CD4-positive, alpha-beta T cell treated with Interleukin-15 for 1 hour (primary cell): ENCODE data around the gene SH3GL1.
A peak's percentile ranks its signal among the peaks of the same experiment; 100 is the strongest.
"Not testable (repeated sequence)": the region's sequence is repeated elsewhere in the genome, so short reads cannot be mapped to it uniquely, and the experiment has no call there.

Experiments
- DNase-seq: peaks from one replicate; pipeline ENCODE4 v3.0.0-alpha.2; 2020

The SH3GL1 gene

GRCh38 chr19:4362831-4363545 is 37.4 kb downstream of the SH3GL1 start:
- DNase-seq, result no peak

- no peak for DNase-seq
Observed at GRCh38 chr19:4362101-4362828, 38.1 kb downstream of the SH3GL1 start.

GRCh38 chr19:4361152-4362046 is 38.9 kb downstream of the SH3GL1 start:
- DNase-seq, result no peak

- no peak for DNase-seq
Observed at GRCh38 chr19:4360641-4361151, 39.7 kb downstream of the SH3GL1 start.

GRCh38 chr19:4360081-4360569 is 40.2 kb downstream of the SH3GL1 start:
- no peak for DNase-seq

- DNase-seq, result no peak
Observed at GRCh38 chr19:4359627-4360000, 40.7 kb downstream of the SH3GL1 start.

GRCh38 chr19:4358709-4359626 is 41.4 kb downstream of the SH3GL1 start:
- DNase-seq, result no peak

- DNase-seq, result no peak
Observed at GRCh38 chr19:4357921-4358326, 42.4 kb downstream of the SH3GL1 start.

- DNase-seq, result no peak
Observed at GRCh38 chr19:4357095-4357797, 43.1 kb downstream of the SH3GL1 start.

- no peak for DNase-seq
Observed at GRCh38 chr19:4354897-4355296, 45.5 kb downstream of the SH3GL1 start.

GRCh38 chr19:4354282-4354681 is 46.1 kb downstream of the SH3GL1 start:
- no peak for DNase-seq

- DNase-seq, result peak; percentile 64
Observed at GRCh38 chr19:4352701-4353121, 47.6 kb downstream of the SH3GL1 start.

- DNase-seq, result no peak
Observed at GRCh38 chr19:4350726-4351125, 49.6 kb downstream of the SH3GL1 start.

GRCh38 chr19:4350111-4350510 is 50.2 kb downstream of the SH3GL1 start:
- DNase-seq, result no peak

- DNase-seq, result not testable (repeated sequence)
Observed at GRCh38 chr19:4349225-4349624, 51.1 kb downstream of the SH3GL1 start.

- DNase-seq, result no peak
Observed at GRCh38 chr19:4347521-4347920, 52.8 kb downstream of the SH3GL1 start.

GRCh38 chr19:4346020-4346383 is 54.3 kb downstream of the SH3GL1 start:
- DNase-seq, result no peak

- DNase-seq, result no peak
Observed at GRCh38 chr19:4345342-4346019, 54.9 kb downstream of the SH3GL1 start.

- peak; percentile 86 for DNase-seq
Observed at GRCh38 chr19:4343370-4344307, 56.7 kb downstream of the SH3GL1 start, which contains the start of gene MPND. TSS of gene MPND (plus strand) at chr19:4343562. CDS start at chr19:4343594, 32 bp downstream.
